Measurements from ENCODE around the gene KRT25.

DNA sequence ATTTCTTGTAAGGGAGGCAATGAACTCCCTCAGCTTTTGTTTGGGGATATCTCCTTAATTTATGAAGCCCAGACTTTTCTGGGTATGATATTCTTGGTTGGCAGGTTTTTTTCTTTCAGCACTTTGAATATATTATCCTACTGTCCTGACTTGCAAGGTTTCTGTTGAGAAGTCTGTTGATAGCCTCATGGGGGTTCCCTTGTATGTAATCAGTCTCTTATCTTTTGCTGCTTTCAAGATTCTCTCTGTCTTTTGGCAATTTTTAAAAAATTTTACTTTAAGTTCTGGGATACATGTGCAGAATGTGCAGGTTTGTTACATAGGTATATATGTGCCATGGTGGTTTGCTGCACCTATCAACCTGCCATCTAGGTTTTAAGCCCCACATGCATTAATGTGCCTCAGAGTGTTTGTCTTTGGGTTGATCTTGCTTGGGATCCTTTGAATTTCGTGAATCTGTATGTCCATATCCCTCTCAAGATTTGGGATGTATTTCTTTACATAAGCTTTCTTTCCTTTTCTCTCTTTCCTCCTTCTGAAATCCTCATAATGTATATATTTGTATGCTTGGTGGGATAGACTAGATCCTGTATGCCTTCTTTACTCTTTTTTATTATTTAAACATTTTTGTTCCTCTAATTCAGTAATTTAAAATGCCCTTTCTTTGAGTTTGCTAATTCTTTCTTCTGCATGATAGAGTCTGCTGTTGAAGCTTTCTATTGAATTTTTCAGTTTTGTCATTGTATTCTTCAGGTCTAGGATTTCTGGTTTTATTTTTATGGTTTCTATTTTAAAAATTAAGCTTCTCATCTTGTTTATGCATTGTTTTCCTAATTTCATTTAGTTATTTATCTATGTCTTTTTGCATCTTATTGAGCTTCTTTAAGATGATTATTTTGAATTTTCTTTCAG, 5.2 kb upstream of the KRT25 start:
- TF ChIP-seq NR1H2 (CRISPR knock-in tag; IDR thresholded peaks at IDR 0.05) (no peak), FOXP1 (CRISPR knock-in tag; IDR thresholded peaks at IDR 0.05; ENCODE audit: borderline replicate concordance) (no peak)
